Neural cell (in vitro differentiated cells): Measurements from ENCODE around the gene RNF144A. TPM values are rescaled to one million over a fixed set of nuclear protein-coding genes. Genes with fewer than 3 reads are reported as not detected.

Source experiments
- H2AFZ ChIP-seq: fragments of 200-600, 300-800 bp; sonication (generic), shearing (Covaris generic); 2 replicates; pipeline ENCODE4 v1.6.0; 2014; ENCODE audit warnings: low read depth, mild to moderate bottlenecking, antibody characterized with exemption, low read length, moderate library complexity
- H3F3A ChIP-seq: fragments of 200-600 bp; shearing (Covaris generic); 2 replicates; pipeline ENCODE4 v1.6.1; 2016; ENCODE audit warnings: mild to moderate bottlenecking, moderate library complexity, mixed read lengths, antibody characterized with exemption, low read length; ENCODE audit not compliant: insufficient read depth, poor library complexity, severe bottlenecking
- H3K27ac ChIP-seq: fragments of 200-600, 300-800 bp; sonication (generic), shearing (Covaris generic); 2 replicates; pipeline ENCODE4 v1.5.1; 2014; ENCODE audit warnings: mild to moderate bottlenecking, low read length, moderate library complexity
- H3K27me3 ChIP-seq: fragments of 300-800, 200-600 bp; sonication (generic), shearing (Covaris generic); 2 replicates; pipeline ENCODE4 v1.6.0; 2014; ENCODE audit warnings: mild to moderate bottlenecking, low read depth, low read length, moderate library complexity; ENCODE audit not compliant: insufficient read depth
- H3K36me3 ChIP-seq: fragments of 300-800, 200-600 bp; sonication (generic), shearing (Covaris generic); 2 replicates; pipeline ENCODE4 v1.5.1; 2014; ENCODE audit warnings: mild to moderate bottlenecking, antibody characterized with exemption, low read length, moderate library complexity; ENCODE audit not compliant: insufficient read depth
- H3K4me2 ChIP-seq: fragments of 300-800, 200-600 bp; sonication (generic), shearing (Covaris generic); 2 replicates; pipeline ENCODE4 v1.6.0; 2014; ENCODE audit warnings: mild to moderate bottlenecking, low read length
- H3K4me3 ChIP-seq: fragments of 300-800, 200-600 bp; sonication (generic), shearing (Covaris generic); 2 replicates; pipeline ENCODE4 v1.5.1; 2014; ENCODE audit warnings: mild to moderate bottlenecking, low read length, moderate library complexity
- H3K79me2 ChIP-seq: fragments of 200-600 bp; shearing (Covaris generic); replicated peaks from 2 replicates; pipeline ENCODE4 v1.6.0; 2014; ENCODE audit warnings: mild to moderate bottlenecking, low read length, moderate library complexity; ENCODE audit not compliant: insufficient read depth
- H3K9ac ChIP-seq: fragments of 300-800, 200-600 bp; sonication (generic), shearing (Covaris generic); 2 replicates; pipeline ENCODE4 v1.6.1; 2016; ENCODE audit warnings: mild to moderate bottlenecking, low read length, mixed read lengths
- H3K9me2 ChIP-seq: fragments of 200-600 bp; shearing (Covaris generic); 2 replicates; pipeline ENCODE4 v1.6.1; 2016; ENCODE audit warnings: mild to moderate bottlenecking, low read length, mixed read lengths; ENCODE audit not compliant: insufficient read depth
- H3K9me3 ChIP-seq: fragments of 200-600, 300-800 bp; sonication (generic), shearing (Covaris generic); 2 replicates; pipeline ENCODE4 v1.6.1; 2016; ENCODE audit warnings: mild to moderate bottlenecking, mixed run types, low read length, moderate library complexity, mixed read lengths
- H4K20me1 ChIP-seq: fragments of 200-600 bp; shearing (Covaris generic); 2 replicates; pipeline ENCODE4 v1.6.1; 2016; ENCODE audit warnings: mild to moderate bottlenecking, mixed run types; ENCODE audit not compliant: insufficient read depth
- EP300 ChIP-seq: fragments of 450-650 bp; conservative IDR thresholded peaks from 2 replicates; pipeline ENCODE4 v1.6.1; 2014; ENCODE audit warnings: antibody characterized with exemption, mild to moderate bottlenecking, moderate library complexity; ENCODE audit not compliant: poor library complexity, severe bottlenecking
- EZH2 ChIP-seq: fragments of 200-600, 300-800 bp; shearing (Covaris generic), sonication (generic); IDR thresholded peaks from 2 replicates; pipeline ENCODE4 v1.6.1; 2014; ENCODE audit warnings: antibody characterized with exemption, low read length, borderline replicate concordance, mild to moderate bottlenecking; ENCODE audit not compliant: insufficient read depth, poor library complexity, severe bottlenecking
- MXI1 ChIP-seq: fragments of 450-650 bp; conservative IDR thresholded peaks from 2 replicates; pipeline ENCODE4 v1.6.1; 2014; ENCODE audit warnings: antibody characterized with exemption, mild to moderate bottlenecking; ENCODE audit not compliant: poor library complexity, severe bottlenecking
- POLR2AphosphoS5 ChIP-seq: IDR thresholded peaks from 2 replicates; pipeline ENCODE4 v1.6.1; 2012
- RAD21 ChIP-seq: fragments of 450-650 bp; conservative IDR thresholded peaks from 2 replicates; pipeline ENCODE4 v1.6.1; 2014; ENCODE audit warnings: antibody characterized with exemption, mild to moderate bottlenecking, moderate library complexity
- SMC3 ChIP-seq: fragments of 450-650 bp; conservative IDR thresholded peaks from 2 replicates; pipeline ENCODE4 v1.6.1; 2014; ENCODE audit warnings: antibody characterized with exemption, mild to moderate bottlenecking, moderate library complexity; ENCODE audit not compliant: poor library complexity
- TAF1 ChIP-seq: IDR thresholded peaks from 2 replicates; pipeline ENCODE4 v1.6.1; 2012; ENCODE audit warnings: low read depth
- polyA plus RNA-seq: library from polyadenylated mRNA; depleted of rRNA; stranded (reverse); fragments of >200 nt; gene quantifications from 2 replicates; pipeline ENCODE4 v1.2.3, GENCODE V29; 2014
- TF ChIP-seq, protein P1 (sequence below): IDR thresholded peaks from 2 replicates; pipeline ENCODE4 v1.6.1; 2012; ENCODE audit warnings: borderline replicate concordance
- TF ChIP-seq, protein P2 (sequence below): fragments of 450-650 bp; IDR thresholded peaks from 2 replicates; pipeline ENCODE4 v1.5.1; 2014; ENCODE audit warnings: antibody characterized with exemption, mild to moderate bottlenecking, moderate library complexity; ENCODE audit not compliant: poor library complexity, severe bottlenecking

RNF144A gene
- polyA plus RNA-seq, 1 donor from 2014 or later, result 26.9 TPM

DNA sequence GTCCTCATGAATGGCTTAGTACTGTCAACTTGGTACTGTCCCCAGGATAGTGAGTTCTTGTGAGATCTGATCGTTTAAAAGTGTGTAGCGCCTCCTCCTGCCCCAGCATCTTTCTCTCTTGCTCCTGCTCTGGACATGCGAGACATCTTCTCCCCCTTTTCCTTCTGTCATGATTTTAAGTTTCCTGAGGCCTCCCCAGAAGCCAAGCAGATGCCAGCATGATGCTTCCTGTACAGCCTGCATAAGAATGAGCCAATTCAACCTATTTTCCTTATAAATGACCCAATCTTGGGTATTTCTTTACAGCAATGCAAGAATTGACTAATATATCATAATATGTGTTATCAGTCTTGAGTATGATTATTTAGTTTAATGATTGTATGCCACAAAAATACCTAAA lies 43.2 kb upstream of the RNF144A start:
- H3F3A ChIP-seq, result no peaks in the 10 kb centered on the region
- TF ChIP-seq, protein P1, sequence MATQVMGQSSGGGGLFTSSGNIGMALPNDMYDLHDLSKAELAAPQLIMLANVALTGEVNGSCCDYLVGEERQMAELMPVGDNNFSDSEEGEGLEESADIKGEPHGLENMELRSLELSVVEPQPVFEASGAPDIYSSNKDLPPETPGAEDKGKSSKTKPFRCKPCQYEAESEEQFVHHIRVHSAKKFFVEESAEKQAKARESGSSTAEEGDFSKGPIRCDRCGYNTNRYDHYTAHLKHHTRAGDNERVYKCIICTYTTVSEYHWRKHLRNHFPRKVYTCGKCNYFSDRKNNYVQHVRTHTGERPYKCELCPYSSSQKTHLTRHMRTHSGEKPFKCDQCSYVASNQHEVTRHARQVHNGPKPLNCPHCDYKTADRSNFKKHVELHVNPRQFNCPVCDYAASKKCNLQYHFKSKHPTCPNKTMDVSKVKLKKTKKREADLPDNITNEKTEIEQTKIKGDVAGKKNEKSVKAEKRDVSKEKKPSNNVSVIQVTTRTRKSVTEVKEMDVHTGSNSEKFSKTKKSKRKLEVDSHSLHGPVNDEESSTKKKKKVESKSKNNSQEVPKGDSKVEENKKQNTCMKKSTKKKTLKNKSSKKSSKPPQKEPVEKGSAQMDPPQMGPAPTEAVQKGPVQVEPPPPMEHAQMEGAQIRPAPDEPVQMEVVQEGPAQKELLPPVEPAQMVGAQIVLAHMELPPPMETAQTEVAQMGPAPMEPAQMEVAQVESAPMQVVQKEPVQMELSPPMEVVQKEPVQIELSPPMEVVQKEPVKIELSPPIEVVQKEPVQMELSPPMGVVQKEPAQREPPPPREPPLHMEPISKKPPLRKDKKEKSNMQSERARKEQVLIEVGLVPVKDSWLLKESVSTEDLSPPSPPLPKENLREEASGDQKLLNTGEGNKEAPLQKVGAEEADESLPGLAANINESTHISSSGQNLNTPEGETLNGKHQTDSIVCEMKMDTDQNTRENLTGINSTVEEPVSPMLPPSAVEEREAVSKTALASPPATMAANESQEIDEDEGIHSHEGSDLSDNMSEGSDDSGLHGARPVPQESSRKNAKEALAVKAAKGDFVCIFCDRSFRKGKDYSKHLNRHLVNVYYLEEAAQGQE, result no peak
- TF ChIP-seq MXI1, result no peak
- TF ChIP-seq, protein P2, sequence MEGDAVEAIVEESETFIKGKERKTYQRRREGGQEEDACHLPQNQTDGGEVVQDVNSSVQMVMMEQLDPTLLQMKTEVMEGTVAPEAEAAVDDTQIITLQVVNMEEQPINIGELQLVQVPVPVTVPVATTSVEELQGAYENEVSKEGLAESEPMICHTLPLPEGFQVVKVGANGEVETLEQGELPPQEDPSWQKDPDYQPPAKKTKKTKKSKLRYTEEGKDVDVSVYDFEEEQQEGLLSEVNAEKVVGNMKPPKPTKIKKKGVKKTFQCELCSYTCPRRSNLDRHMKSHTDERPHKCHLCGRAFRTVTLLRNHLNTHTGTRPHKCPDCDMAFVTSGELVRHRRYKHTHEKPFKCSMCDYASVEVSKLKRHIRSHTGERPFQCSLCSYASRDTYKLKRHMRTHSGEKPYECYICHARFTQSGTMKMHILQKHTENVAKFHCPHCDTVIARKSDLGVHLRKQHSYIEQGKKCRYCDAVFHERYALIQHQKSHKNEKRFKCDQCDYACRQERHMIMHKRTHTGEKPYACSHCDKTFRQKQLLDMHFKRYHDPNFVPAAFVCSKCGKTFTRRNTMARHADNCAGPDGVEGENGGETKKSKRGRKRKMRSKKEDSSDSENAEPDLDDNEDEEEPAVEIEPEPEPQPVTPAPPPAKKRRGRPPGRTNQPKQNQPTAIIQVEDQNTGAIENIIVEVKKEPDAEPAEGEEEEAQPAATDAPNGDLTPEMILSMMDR, result no peak

DNA sequence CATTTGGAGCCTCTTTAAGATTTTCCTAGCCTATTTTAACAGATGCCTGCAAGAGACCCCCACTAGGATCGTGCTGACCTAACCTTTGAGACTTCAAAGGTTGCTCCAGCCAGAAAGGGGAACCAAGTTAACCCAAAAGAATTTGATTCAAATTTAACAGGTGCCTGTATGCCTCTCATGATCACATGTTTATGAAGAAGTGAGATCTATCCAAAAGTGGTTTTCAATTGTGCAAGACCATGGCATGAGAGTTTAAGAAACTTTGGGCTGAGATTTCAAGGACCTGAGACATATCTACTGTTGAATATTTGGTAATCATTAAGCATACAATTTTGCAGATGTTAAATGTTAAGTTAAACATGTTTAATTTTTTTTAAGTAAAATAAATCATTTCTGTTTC lies 40.9 kb upstream of the RNF144A start:
- Histone ChIP-seq H3K27me3 (no peaks in the 10 kb centered on the region), H4K20me1 (no peaks in the 10 kb centered on the region), H3K27ac (no peak overlapping the region), H3K36me3 (no peaks in the 10 kb centered on the region), H3K4me3 (no peak overlapping the region), H2AFZ (no peak overlapping the region), H3K9me2 (no peaks in the 10 kb centered on the region), H3K79me2 (no peaks in the 10 kb centered on the region), H3K9ac (no peak overlapping the region), H3F3A (no peaks in the 10 kb centered on the region), H3K4me2 (no peak overlapping the region), H3K9me3 (no peaks in the 10 kb centered on the region)
- TF ChIP-seq, protein P1, result no peak
- TF ChIP-seq, protein P2, result no peak
- TF ChIP-seq POLR2AphosphoS5, result no peak
- TF ChIP-seq MXI1, result no peak
- TF ChIP-seq TAF1, result no peak
- TF ChIP-seq RAD21, result no peak
- no peak for TF ChIP-seq SMC3
- TF ChIP-seq EZH2, result no peak
- no peak for TF ChIP-seq EP300

More for the DNA sequence above, 43.2 kb upstream of the RNF144A start:
- H3K9me3 ChIP-seq, result no peaks in the 10 kb centered on the region
- H3K27me3 ChIP-seq, result no peaks in the 10 kb centered on the region
- no peaks in the 10 kb centered on the region for H3K36me3 ChIP-seq
- no peaks in the 10 kb centered on the region for H4K20me1 ChIP-seq
- no peak overlapping the region for H3K27ac ChIP-seq
- no peaks in the 10 kb centered on the region for H3K79me2 ChIP-seq
- H3K4me3 ChIP-seq, result no peak overlapping the region
- no peaks in the 10 kb centered on the region for H3K9me2 ChIP-seq
- no peak overlapping the region for H3K9ac ChIP-seq
- no peak overlapping the region for H3K4me2 ChIP-seq
- H2AFZ ChIP-seq, result no peak overlapping the region
